SK-N-SH (cell line): ENCODE results near the gene DCAF6. TPM values are rescaled to one million over a fixed set of nuclear protein-coding genes. Genes with fewer than 3 reads are reported as not detected.

Source experiments
- CTCF ChIA-PET: fragments of 300-600, 350-600 bp; formaldehyde crosslinking; extraction: SDS; loops from one replicate; lab custom pipeline; 2021; lab: Yijun Ruan, JAX
- POLR2A ChIA-PET: fragments of 350-600 bp; sonication (Branson Sonifier 250); formaldehyde crosslinking; extraction: SDS; loops from one replicate; lab custom pipeline; 2020; ENCODE audit warnings: antibody characterized with exemption, inconsistent platforms; lab: Yijun Ruan, JAX
- DNase-seq: peaks from one replicate; pipeline ENCODE4 v3.0.0; 2012
- H2AFZ ChIP-seq: fragments of 200-600 bp; sonication (generic); 2 replicates; pipeline ENCODE4 v1.8.1; 2016; ENCODE audit warnings: antibody characterized with exemption, mild to moderate bottlenecking, low read depth
- H3F3A ChIP-seq: fragments of 200-600 bp; sonication (generic); replicated peaks from 2 replicates; pipeline ENCODE3; 2016; ENCODE audit warnings: antibody characterized with exemption, mild to moderate bottlenecking; ENCODE audit not compliant: insufficient read depth
- H3K27ac ChIP-seq, 2 experiments: fragments of 200-500 bp in 1 of 2; fragments of 200-600 bp in 1 of 2; sonication (Bioruptor generic) in 1 of 2; sonication (generic), shearing (Covaris generic) in 1 of 2; 2 replicates each; pipeline versions ENCODE4 v1.5.1 to v1.6.1; 2014 to 2016; ENCODE audit warnings: low read depth in 2 of 2, inconsistent platforms in 1 of 2, low read length in 1 of 2, mild to moderate bottlenecking in 1 of 2, mixed read lengths in 1 of 2
- H3K27me3 ChIP-seq: fragments of 200-600 bp; sonication (generic), shearing (Covaris generic); 2 replicates; pipeline ENCODE4 v1.6.1; 2016; ENCODE audit warnings: mixed run types; ENCODE audit not compliant: insufficient read depth
- H3K36me3 ChIP-seq, 2 experiments: fragments of 200-500 bp in 1 of 2; fragments of 200-600 bp in 1 of 2; sonication (Bioruptor generic) in 1 of 2; sonication (generic) in 1 of 2; replicated peaks in 1 of 2; 2 replicates each; pipeline versions ENCODE3 to v1.5.1; 2014 to 2016; ENCODE audit warnings: low read length in 1 of 2, mild to moderate bottlenecking in 1 of 2; ENCODE audit not compliant: insufficient read depth in 2 of 2, control insufficient read depth in 1 of 2
- H3K4me1 ChIP-seq, 2 experiments: fragments of 200-500 bp in 1 of 2; fragments of 200-600 bp in 1 of 2; sonication (Bioruptor generic) in 1 of 2; sonication (generic), shearing (Covaris generic) in 1 of 2; 2 replicates each; pipeline versions ENCODE4 v1.5.1 to v1.6.1; 2014 to 2016; ENCODE audit warnings: low read depth in 1 of 2, low read length in 1 of 2, mixed run types in 1 of 2; ENCODE audit not compliant: insufficient read depth in 2 of 2, control insufficient read depth in 1 of 2
- H3K4me2 ChIP-seq: fragments of 200-600 bp; sonication (generic), shearing (Covaris generic); 2 replicates; pipeline ENCODE4 v1.6.1; 2017; ENCODE audit warnings: mixed run types
- H3K4me3 ChIP-seq, 2 experiments: fragments of 200-500 bp in 1 of 2; fragments of 200-600 bp in 1 of 2; sonication (Bioruptor generic) in 1 of 2; sonication (generic), shearing (Covaris generic) in 1 of 2; 2 replicates each; pipeline versions ENCODE4 v1.5.1 to v1.8.1; 2014 to 2016; ENCODE audit warnings: low read depth in 2 of 2, inconsistent platforms in 1 of 2, low read length in 1 of 2, mild to moderate bottlenecking in 1 of 2, mixed read lengths in 1 of 2, moderate library complexity in 1 of 2
- H3K79me2 ChIP-seq: fragments of 200-600 bp; sonication (generic); 2 replicates; pipeline ENCODE4 v1.8.1; 2017; ENCODE audit warnings: mild to moderate bottlenecking; ENCODE audit not compliant: insufficient read depth
- H3K9ac ChIP-seq: fragments of 200-600 bp; sonication (generic); 2 replicates; pipeline ENCODE4 v1.6.1; 2017; ENCODE audit warnings: mixed run types
- H3K9me2 ChIP-seq: fragments of 200-600 bp; sonication (generic); 2 replicates; pipeline ENCODE4 v1.6.1; 2017; ENCODE audit warnings: mixed run types
- H3K9me3 ChIP-seq: fragments of 200-600 bp; sonication (generic); 2 replicates; pipeline ENCODE4 v1.6.1; 2017; ENCODE audit warnings: mixed run types, mild to moderate bottlenecking, moderate library complexity
- H4K20me1 ChIP-seq: fragments of 200-600 bp; sonication (generic); 2 replicates; pipeline ENCODE4 v1.6.1; 2017; ENCODE audit warnings: mild to moderate bottlenecking, mixed run types; ENCODE audit not compliant: insufficient read depth
- CHD2 ChIP-seq: fragments of 150-350 bp; IDR thresholded peaks from 2 replicates; pipeline ENCODE4 v1.6.1; 2018; ENCODE audit warnings: low read length; ENCODE audit not compliant: partially characterized antibody
- ELF1 ChIP-seq: IDR thresholded peaks from 2 replicates; pipeline ENCODE4 v1.4.0; 2012
- MEF2A ChIP-seq: IDR thresholded peaks from 2 replicates; pipeline ENCODE4 v1.4.0; 2012; ENCODE audit warnings: low read depth, borderline replicate concordance
- MXI1 ChIP-seq: IDR thresholded peaks from 2 replicates; pipeline ENCODE4 v1.6.1; 2012; ENCODE audit warnings: mild to moderate bottlenecking, low read depth, low read length, improper control_type of control experiment
- NFIC ChIP-seq: IDR thresholded peaks from 2 replicates; pipeline ENCODE4 v1.4.0; 2012; ENCODE audit warnings: borderline replicate concordance
- NRF1 ChIP-seq: IDR thresholded peaks from 2 replicates; pipeline ENCODE4 v1.6.1; 2012; ENCODE audit warnings: low read depth, mild to moderate bottlenecking, low read length
- RAD21 ChIP-seq: IDR thresholded peaks from 2 replicates; pipeline ENCODE4 v1.6.1; 2012; ENCODE audit warnings: mild to moderate bottlenecking, low read length
- SMC3 ChIP-seq: IDR thresholded peaks from 2 replicates; pipeline ENCODE4 v1.6.1; 2012; ENCODE audit warnings: low read depth, low read length, improper control_type of control experiment
- USF2 ChIP-seq: fragments of 150-350 bp; IDR thresholded peaks from 2 replicates; pipeline ENCODE4 v1.6.1; 2017; ENCODE audit warnings: antibody characterized with exemption, low read length, low read depth, borderline replicate concordance
- WGBS: methylation state at CpG from one replicate; pipeline ENCODE4 v1.1.6; 2017; ENCODE audit warnings: low lambda C conversion rate; 5-methylcytosine and 5-hydroxymethylcytosine counted together
- polyA plus RNA-seq, 3 experiments: library from polyadenylated mRNA; depleted of rRNA; stranded (reverse); fragments of >200 nt; gene quantifications; 2 replicates each; pipeline ENCODE4 v1.2.3, GENCODE V29; 2012
- TF ChIP-seq, protein P1 (sequence below): IDR thresholded peaks from 2 replicates; pipeline ENCODE4 v1.6.1; 2012; ENCODE audit warnings: mild to moderate bottlenecking, low read depth, low read length, moderate library complexity

Gene DCAF6
- polyA plus RNA-seq, 1 of the 3 experiments (the other 2 are of a cell fraction), result 31.3 TPM

DNA sequence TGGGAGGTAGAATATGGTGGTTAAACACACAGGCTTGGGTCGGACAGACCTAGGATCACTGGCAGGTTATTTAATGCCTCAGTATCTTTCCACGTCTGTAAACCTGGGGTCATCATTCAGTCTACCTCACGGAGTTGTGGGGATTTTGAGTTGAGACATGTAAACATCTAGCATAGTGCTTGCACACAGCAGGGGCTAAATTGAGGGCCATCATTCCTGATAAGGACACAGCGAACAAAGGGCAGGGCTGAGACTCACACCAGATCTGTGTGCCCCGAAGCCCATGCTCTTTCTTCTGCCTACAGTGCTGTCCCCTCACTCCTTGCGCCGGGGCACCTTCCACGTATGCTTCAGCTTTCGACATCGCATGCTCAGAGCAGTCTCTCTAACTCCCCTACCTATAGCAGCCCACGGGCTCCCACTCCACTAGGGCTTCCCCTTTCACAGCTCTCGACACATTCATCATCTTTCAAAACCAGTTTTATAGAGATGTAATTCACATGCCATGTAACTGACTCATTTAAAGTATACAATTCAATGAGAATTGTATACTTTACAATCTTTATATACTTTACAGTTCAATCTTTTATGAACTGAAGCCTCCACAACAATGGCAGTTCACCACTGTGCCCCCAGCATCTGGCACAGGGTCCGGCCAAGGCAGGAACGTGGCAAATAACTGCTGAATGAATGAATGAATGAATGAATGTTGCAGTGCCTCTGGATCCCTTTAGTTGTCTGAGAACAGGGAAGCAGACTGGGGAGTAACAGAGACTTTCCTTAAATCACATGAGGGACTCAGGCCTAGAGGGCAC lies 152.2 kb downstream of the DCAF6 start:
- H3K36me3 ChIP-seq, result peaks cover 15 to 56% of the 10 kb centered on the region in 2 experiments
- CTCF ChIA-PET, result interaction anchor here (0.9 kb wide), 1 partner anchor 57 kb away, joined by 5 read pairs; no protein-coding TSS in a partner anchor
- DNase-seq, result no peak

DNA sequence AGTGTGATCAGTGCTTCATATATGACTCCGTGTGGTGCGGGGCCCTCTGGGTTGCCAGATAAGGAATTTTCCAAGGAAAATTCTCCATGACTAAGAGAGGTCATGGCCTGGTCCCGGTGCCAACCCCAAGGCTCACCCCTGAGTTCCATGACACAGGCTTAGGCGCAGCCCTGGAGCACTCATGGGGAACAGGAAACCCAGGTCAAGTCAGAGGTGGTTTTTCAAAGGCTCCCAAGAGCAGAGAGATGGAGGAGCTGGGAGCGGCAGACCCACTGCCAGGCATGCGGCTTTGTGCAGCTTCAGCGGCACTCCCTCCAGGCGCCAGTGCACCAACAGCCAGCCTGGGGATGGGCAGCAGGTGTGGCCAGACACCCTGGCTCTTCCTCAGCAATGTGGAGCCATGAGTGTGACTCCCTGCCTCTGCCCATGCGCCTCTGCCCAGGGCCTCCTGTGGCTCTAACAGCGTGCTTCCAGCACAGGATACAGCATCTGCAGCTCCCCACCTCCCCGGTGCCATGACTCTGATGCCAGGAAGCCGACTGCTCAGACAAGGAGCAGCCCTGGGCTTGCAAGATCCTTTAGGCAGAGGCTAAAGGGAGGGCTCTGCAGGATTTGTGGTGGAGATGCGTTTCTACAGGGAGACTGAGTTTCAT lies 153.0 kb downstream of the DCAF6 start:
- no peak overlapping the region for H3K27ac ChIP-seq

More for the DNA sequence above, 152.2 kb downstream of the DCAF6 start:
- POLR2A ChIA-PET, result no interaction called here
- Histone ChIP-seq H3K9me3 (no peaks in the 10 kb centered on the region), H3F3A (no peaks in the 10 kb centered on the region), H3K27ac (no peak overlapping the region), H2AFZ (no peak overlapping the region), H3K9ac (no peak overlapping the region)
- TF ChIP-seq ELF1 (no peak), NRF1 (no peak), SMC3 (no peak), NFIC (no peak), MXI1 (no peak), MEF2A (no peak), CHD2 (no peak)
- TF ChIP-seq, protein P1, sequence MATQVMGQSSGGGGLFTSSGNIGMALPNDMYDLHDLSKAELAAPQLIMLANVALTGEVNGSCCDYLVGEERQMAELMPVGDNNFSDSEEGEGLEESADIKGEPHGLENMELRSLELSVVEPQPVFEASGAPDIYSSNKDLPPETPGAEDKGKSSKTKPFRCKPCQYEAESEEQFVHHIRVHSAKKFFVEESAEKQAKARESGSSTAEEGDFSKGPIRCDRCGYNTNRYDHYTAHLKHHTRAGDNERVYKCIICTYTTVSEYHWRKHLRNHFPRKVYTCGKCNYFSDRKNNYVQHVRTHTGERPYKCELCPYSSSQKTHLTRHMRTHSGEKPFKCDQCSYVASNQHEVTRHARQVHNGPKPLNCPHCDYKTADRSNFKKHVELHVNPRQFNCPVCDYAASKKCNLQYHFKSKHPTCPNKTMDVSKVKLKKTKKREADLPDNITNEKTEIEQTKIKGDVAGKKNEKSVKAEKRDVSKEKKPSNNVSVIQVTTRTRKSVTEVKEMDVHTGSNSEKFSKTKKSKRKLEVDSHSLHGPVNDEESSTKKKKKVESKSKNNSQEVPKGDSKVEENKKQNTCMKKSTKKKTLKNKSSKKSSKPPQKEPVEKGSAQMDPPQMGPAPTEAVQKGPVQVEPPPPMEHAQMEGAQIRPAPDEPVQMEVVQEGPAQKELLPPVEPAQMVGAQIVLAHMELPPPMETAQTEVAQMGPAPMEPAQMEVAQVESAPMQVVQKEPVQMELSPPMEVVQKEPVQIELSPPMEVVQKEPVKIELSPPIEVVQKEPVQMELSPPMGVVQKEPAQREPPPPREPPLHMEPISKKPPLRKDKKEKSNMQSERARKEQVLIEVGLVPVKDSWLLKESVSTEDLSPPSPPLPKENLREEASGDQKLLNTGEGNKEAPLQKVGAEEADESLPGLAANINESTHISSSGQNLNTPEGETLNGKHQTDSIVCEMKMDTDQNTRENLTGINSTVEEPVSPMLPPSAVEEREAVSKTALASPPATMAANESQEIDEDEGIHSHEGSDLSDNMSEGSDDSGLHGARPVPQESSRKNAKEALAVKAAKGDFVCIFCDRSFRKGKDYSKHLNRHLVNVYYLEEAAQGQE, result no peak
- TF ChIP-seq, all 33 proteins: peak for 0
- Histone ChIP-seq H3K4me2 (no peak overlapping the region), H4K20me1 (no peaks in the 10 kb centered on the region), H3K4me3 (no peak overlapping the region), H3K4me1 (no peaks in the 10 kb centered on the region; a peak in 1 of 4 replicates), H3K79me2 (no peaks in the 10 kb centered on the region), H3K27me3 (no peaks in the 10 kb centered on the region), H3K9me2 (no peaks in the 10 kb centered on the region)
- 96% methylated on average over 14 of the region's 14 CpGs for WGBS

More for the DNA sequence above, 153.0 kb downstream of the DCAF6 start:
- no peaks in the 10 kb centered on the region for H3F3A ChIP-seq
- no peak overlapping the region for H2AFZ ChIP-seq
- no peak for DNase-seq
- H3K4me3 ChIP-seq, result no peak overlapping the region
- H3K4me2 ChIP-seq, result no peak overlapping the region
- no peak for TF ChIP-seq USF2
- no peak for TF ChIP-seq RAD21
- CTCF ChIA-PET, result interaction anchor here (0.9 kb wide), 1 partner anchor 56 kb away, joined by 5 read pairs; no protein-coding TSS in a partner anchor
- no peak overlapping the region for H3K9ac ChIP-seq
- peaks cover 19 to 52% of the 10 kb centered on the region in 2 experiments for H3K36me3 ChIP-seq
- POLR2A ChIA-PET, result no interaction called here
- 97% methylated on average over 7 of the region's 13 CpGs for WGBS
- H3K79me2 ChIP-seq, result no peaks in the 10 kb centered on the region
- H3K9me3 ChIP-seq, result no peaks in the 10 kb centered on the region
- no peaks in the 10 kb centered on the region for H4K20me1 ChIP-seq
- H3K27me3 ChIP-seq, result no peaks in the 10 kb centered on the region
- no peaks in the 10 kb centered on the region; a peak in 1 of 4 replicates for H3K4me1 ChIP-seq
- H3K9me2 ChIP-seq, result no peaks in the 10 kb centered on the region
